Sciatic nerve (tissue), 2 donors: ENCODE data around the gene EPC2. TPM values are rescaled to one million over a fixed set of nuclear protein-coding genes. Genes with fewer than 3 reads are reported as not detected.

Source experiments
- ATAC-seq: fragments of 200-7000 bp; cut with Tn5 transposase; one replicate; pipeline ENCODE4 v1.9.1; 2020; ENCODE audit warnings: mild to moderate bottlenecking, moderate library complexity
- DNase-seq: peaks from one replicate; pipeline ENCODE4 v3.0.0-alpha.2; 2020; ENCODE audit warnings: low spot score
- intact Hi-C: fragments of 100-400 bp; cut with DNase I; formaldehyde crosslinking; loops from one replicate; pipeline ENCODE4 v1.14.2; 2022
- total RNA-seq: library from RNA; stranded (reverse); fragmentation: NEBNext Ultra II Directional; extraction: Animal tissue kit (Norgen Biotek cat#: 25700); gene quantifications from one replicate; pipeline ENCODE4 v1.2.1, GENCODE V29; 2021
- donor health status: DM: no; HTN: no; CAD: no.
- donor health status: DM: no; HTN: no; CAD: no.

The EPC2 gene
- total RNA-seq, 1 donor from 2014 or later, result 47.0 TPM

DNA sequence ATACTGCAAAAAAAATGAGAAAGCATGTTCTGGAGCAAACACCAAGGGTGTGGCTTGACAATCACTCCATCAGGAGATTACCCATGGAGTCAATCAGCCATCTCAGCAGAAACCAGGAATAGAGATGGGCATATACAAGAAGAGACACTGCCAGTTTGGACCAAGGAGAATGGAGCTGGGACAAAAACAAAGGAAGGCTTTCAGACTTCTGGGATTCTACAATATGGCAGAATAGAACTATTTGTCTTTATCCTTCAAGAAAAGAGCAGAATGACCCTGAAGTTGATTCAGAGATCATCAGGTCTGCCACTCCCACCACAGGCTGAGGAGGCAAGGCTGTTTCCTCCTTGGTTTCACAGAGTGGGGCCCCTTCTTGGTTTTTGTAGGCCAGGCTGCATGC is 182.2 kb downstream of the EPC2 start:
- intact Hi-C loops, result no loop called here
- no peak for ATAC-seq

GRCh38 chr2:148828941-148829340 is 184.4 kb downstream of the EPC2 start:
- no peak for DNase-seq
- intact Hi-C loops, result no loop called here

More for the DNA sequence above, 182.2 kb downstream of the EPC2 start:
- no peak for DNase-seq

GRCh38 chr2:148829618-148830017 is 185.1 kb downstream of the EPC2 start:
- DNase-seq, result no peak
- intact Hi-C loops, result no loop called here
- ATAC-seq, result no peak

More at GRCh38 chr2:148828941-148829340, 184.4 kb downstream of the EPC2 start:
- no peak for ATAC-seq

- intact Hi-C loops, result no loop called here
- ATAC-seq, result no peak
- no peak for DNase-seq
Measured at GRCh38 chr2:148832637-148833036, 188.1 kb downstream of the EPC2 start.

Other genes with a start within 250 kb of the EPC2 start
- 62.7 TPM for gene KIF5C, start 230.5 kb downstream of the EPC2 start, total RNA-seq